GM12878 (cell line): ENCODE results near the gene LYPD4. TPM values are rescaled to one million over a fixed set of nuclear protein-coding genes. Genes with fewer than 3 reads are reported as not detected.

Source experiments
- ASH2L ChIP-seq: fragments of 300-600, 200-600 bp; sonication (generic); IDR thresholded peaks from 2 replicates; pipeline ENCODE4 v1.6.1; 2017; ENCODE audit warnings: low read depth, mild to moderate bottlenecking, borderline replicate concordance
- BCLAF1 ChIP-seq: fragments of 450-650 bp; IDR thresholded peaks from 2 replicates; pipeline ENCODE4 v1.6.1; 2017; ENCODE audit warnings: antibody characterized with exemption, mild to moderate bottlenecking, moderate library complexity
- ELK1 ChIP-seq: IDR thresholded peaks from 2 replicates; pipeline ENCODE4 v1.6.1; 2012; ENCODE audit warnings: low read depth, low read length, improper control_type of control experiment
- JUNB ChIP-seq: IDR thresholded peaks from 2 replicates; pipeline ENCODE4 v1.6.1; 2016; ENCODE audit warnings: antibody characterized with exemption, mild to moderate bottlenecking
- MEF2B ChIP-seq: fragments of 450-650 bp; IDR thresholded peaks from 2 replicates; pipeline ENCODE4 v1.6.1; 2018; ENCODE audit warnings: mild to moderate bottlenecking, moderate library complexity; ENCODE audit not compliant: partially characterized antibody, poor library complexity, severe bottlenecking
- MTA3 ChIP-seq: IDR thresholded peaks from 2 replicates; pipeline ENCODE4 v1.6.1; 2012; ENCODE audit warnings: low read length, inconsistent platforms, borderline replicate concordance
- POLR2A ChIP-seq: IDR thresholded peaks from 2 replicates; pipeline ENCODE4 v1.6.1; 2011; ENCODE audit warnings: low read depth, mild to moderate bottlenecking, low read length
- POLR2AphosphoS2 ChIP-seq: IDR thresholded peaks from 2 replicates; pipeline ENCODE4 v1.6.1; 2011; ENCODE audit warnings: low read depth, mild to moderate bottlenecking, low read length, improper control_type of control experiment, moderate library complexity
- SIX5 ChIP-seq: IDR thresholded peaks from 2 replicates; pipeline ENCODE4 v1.6.1; 2011; ENCODE audit warnings: mild to moderate bottlenecking, low read depth, low read length, moderate library complexity; ENCODE audit not compliant: severe bottlenecking
- SKIL ChIP-seq: fragments of 450-650 bp; IDR thresholded peaks from 2 replicates; pipeline ENCODE4 v1.6.1; 2017; ENCODE audit warnings: mild to moderate bottlenecking, low read depth, inconsistent platforms; ENCODE audit not compliant: poor library complexity, severe bottlenecking
- SMARCA5 ChIP-seq: fragments of 450-650 bp; IDR thresholded peaks from 2 replicates; pipeline ENCODE4 v1.6.1; 2017; ENCODE audit warnings: mild to moderate bottlenecking
- STAT3 ChIP-seq: IDR thresholded peaks from 2 replicates; pipeline ENCODE4 v1.6.1; 2011; ENCODE audit warnings: low read depth, low read length, improper control_type of control experiment
- TAF1 ChIP-seq: IDR thresholded peaks from 2 replicates; pipeline ENCODE4 v1.6.1; 2011; ENCODE audit warnings: mild to moderate bottlenecking, low read depth, low read length, borderline replicate concordance
- TCF12 ChIP-seq: IDR thresholded peaks from 2 replicates; pipeline ENCODE4 v1.6.1; 2011; ENCODE audit warnings: low read depth, mild to moderate bottlenecking, low read length
- WRNIP1 ChIP-seq: IDR thresholded peaks from 2 replicates; pipeline ENCODE4 v1.6.1; 2011; ENCODE audit warnings: low read depth, low read length, improper control_type of control experiment, borderline replicate concordance
- ZSCAN29 ChIP-seq: fragments of 450-650 bp; IDR thresholded peaks from 2 replicates; pipeline ENCODE4 v1.6.1; 2017; ENCODE audit warnings: mild to moderate bottlenecking, moderate library complexity
- polyA plus RNA-seq, 11 experiments: library from polyadenylated mRNA; depleted of rRNA in 4 of 11; unstranded in 6 of 11; stranded (reverse) in 5 of 11; fragments of >200 nt; fragmentation: Nextera tagmentation in 4 of 11; fragmentation: Illumina TruSeq in 1 of 11; extraction: Ambion mirVana in 4 of 11; extraction: Trizol in 1 of 11; gene quantifications; 1 replicate in 1 of 11; 2 replicates in 10 of 11; pipeline versions ENCODE4 v1.2.1 to v1.2.3, GENCODE V29; 2011 to 2016; ENCODE audit warnings: inconsistent platforms in 2 of 11, missing spikeins in 2 of 11, low read depth in 1 of 11
- total RNA-seq, 4 experiments: library from RNA; depleted of rRNA in 3 of 4; stranded (reverse); fragments of >200 nt in 3 of 4; fragmentation: Illumina TruSeq in 1 of 4; extraction: Trizol in 1 of 4; gene quantifications; 2 replicates each; pipeline versions ENCODE4 v1.2.1 to v1.2.3, GENCODE V29; 2013 to 2021
- TF ChIP-seq, protein P1 (sequence below): fragments of 450-650 bp; conservative IDR thresholded peaks from 2 replicates; pipeline ENCODE4 v1.6.1; 2017; ENCODE audit warnings: mild to moderate bottlenecking, moderate library complexity
- TF ChIP-seq, protein P2 (sequence below): fragments of 450-650 bp; IDR thresholded peaks from 2 replicates; pipeline ENCODE4 v1.6.1; 2018; ENCODE audit warnings: mild to moderate bottlenecking, low read depth, moderate library complexity; ENCODE audit not compliant: partially characterized antibody

Gene LYPD4
- total and polyA plus RNA-seq, 10 of the 15 experiments (the other 5 are each of a cell fraction or from before 2014, with no cell fraction given) = not detected

GRCh38 chr19:41795031-41795461 lies 49.4 kb downstream of the LYPD4 start (continued):
- no peak for TF ChIP-seq TAF1
- no peak for TF ChIP-seq POLR2A
- no peak for TF ChIP-seq TCF12
- TF ChIP-seq, protein P1, sequence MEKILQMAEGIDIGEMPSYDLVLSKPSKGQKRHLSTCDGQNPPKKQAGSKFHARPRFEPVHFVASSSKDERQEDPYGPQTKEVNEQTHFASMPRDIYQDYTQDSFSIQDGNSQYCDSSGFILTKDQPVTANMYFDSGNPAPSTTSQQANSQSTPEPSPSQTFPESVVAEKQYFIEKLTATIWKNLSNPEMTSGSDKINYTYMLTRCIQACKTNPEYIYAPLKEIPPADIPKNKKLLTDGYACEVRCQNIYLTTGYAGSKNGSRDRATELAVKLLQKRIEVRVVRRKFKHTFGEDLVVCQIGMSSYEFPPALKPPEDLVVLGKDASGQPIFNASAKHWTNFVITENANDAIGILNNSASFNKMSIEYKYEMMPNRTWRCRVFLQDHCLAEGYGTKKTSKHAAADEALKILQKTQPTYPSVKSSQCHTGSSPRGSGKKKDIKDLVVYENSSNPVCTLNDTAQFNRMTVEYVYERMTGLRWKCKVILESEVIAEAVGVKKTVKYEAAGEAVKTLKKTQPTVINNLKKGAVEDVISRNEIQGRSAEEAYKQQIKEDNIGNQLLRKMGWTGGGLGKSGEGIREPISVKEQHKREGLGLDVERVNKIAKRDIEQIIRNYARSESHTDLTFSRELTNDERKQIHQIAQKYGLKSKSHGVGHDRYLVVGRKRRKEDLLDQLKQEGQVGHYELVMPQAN = no peak
- TF ChIP-seq STAT3 = no peak
- TF ChIP-seq ZSCAN29 = no peak
- TF ChIP-seq JUNB = no peak
- TF ChIP-seq, protein P2, sequence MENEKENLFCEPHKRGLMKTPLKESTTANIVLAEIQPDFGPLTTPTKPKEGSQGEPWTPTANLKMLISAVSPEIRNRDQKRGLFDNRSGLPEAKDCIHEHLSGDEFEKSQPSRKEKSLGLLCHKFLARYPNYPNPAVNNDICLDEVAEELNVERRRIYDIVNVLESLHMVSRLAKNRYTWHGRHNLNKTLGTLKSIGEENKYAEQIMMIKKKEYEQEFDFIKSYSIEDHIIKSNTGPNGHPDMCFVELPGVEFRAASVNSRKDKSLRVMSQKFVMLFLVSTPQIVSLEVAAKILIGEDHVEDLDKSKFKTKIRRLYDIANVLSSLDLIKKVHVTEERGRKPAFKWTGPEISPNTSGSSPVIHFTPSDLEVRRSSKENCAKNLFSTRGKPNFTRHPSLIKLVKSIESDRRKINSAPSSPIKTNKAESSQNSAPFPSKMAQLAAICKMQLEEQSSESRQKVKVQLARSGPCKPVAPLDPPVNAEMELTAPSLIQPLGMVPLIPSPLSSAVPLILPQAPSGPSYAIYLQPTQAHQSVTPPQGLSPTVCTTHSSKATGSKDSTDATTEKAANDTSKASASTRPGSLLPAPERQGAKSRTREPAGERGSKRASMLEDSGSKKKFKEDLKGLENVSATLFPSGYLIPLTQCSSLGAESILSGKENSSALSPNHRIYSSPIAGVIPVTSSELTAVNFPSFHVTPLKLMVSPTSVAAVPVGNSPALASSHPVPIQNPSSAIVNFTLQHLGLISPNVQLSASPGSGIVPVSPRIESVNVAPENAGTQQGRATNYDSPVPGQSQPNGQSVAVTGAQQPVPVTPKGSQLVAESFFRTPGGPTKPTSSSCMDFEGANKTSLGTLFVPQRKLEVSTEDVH = no peak
- no peak for TF ChIP-seq BCLAF1
- TF ChIP-seq SMARCA5 = no peak
- no peak for TF ChIP-seq SIX5
- TF ChIP-seq MTA3 = no peak
- TF ChIP-seq MEF2B = no peak
- TF ChIP-seq ASH2L = no peak
- no peak for TF ChIP-seq POLR2AphosphoS2
- no peak for TF ChIP-seq WRNIP1
- TF ChIP-seq SKIL = no peak
- no peak for TF ChIP-seq ELK1
